ENCODE data around the gene UQCC2.

DNA sequence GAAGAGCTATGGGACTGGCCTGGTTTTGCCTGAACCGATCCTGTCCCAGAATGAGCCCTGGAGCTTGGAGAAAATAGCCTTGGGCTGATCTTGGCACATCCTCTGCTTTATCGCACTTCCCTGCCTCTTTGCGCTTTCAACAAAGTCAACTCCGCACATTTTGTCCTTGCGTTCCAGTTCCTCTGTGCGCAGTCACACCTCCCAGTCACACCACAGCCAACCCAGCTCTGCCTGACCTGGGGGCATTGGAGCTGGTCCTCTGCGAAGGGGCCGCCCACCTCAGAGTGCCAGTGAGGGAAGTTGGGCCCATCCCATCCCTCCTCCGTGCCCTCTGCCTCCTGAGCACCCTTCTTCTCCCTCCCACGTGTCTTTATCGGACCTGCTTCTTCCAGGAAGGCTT, 16.9 kb upstream of the UQCC2 start:
- no peak for TF ChIP-seq POLR2A (IDR thresholded peaks at IDR 0.05; ENCODE audit: control extremely low read depth in 1 of 2, low read depth in 2 of 2, low read length in 2 of 2)
- TF ChIP-seq GABPA (IDR thresholded peaks at IDR 0.05; ENCODE audit: borderline replicate concordance, insufficient read depth, low read length) = no peak
- no peak for TF ChIP-seq CTCF (IDR thresholded peaks at IDR 0.05; ENCODE audit: control extremely low read depth in 1 of 3, insufficient read depth in 1 of 3, low read depth in 1 of 3, low read length in 3 of 3)
- TF ChIP-seq SIN3A (conservative IDR thresholded peaks at IDR 0.05 in 1 of 2, IDR thresholded peaks at IDR 0.05 in 1 of 2; ENCODE audit: low read depth in 1 of 2, low read length in 2 of 2) = no peak
- no peak for TF ChIP-seq ASH2L (IDR thresholded peaks at IDR 0.05; ENCODE audit: low read length)
- TF ChIP-seq SRF (IDR thresholded peaks at IDR 0.05; ENCODE audit: low read depth, low read length) = no peak
- TF ChIP-seq, protein P1, sequence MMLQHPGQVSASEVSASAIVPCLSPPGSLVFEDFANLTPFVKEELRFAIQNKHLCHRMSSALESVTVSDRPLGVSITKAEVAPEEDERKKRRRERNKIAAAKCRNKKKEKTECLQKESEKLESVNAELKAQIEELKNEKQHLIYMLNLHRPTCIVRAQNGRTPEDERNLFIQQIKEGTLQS (IDR thresholded peaks at IDR 0.05; ENCODE audit: insufficient read depth, low read depth, low read length) = no peak
- no peak for TF ChIP-seq EZH2 (IDR thresholded peaks at IDR 0.05; ENCODE audit: low read depth, low read length, severe bottlenecking)
